Measurements from ENCODE around the gene GRAMD2A. TPM values are rescaled to one million over a fixed set of nuclear protein-coding genes. Genes with fewer than 3 reads are reported as not detected.
A peak's percentile ranks its signal among the peaks of the same experiment; 100 is the strongest.

The GRAMD2A gene
- total and polyA plus RNA-seq, 10 of the 15 experiments (the other 5 are each of a cell fraction or from before 2014, with no cell fraction given), result 0.02 to 0.35 TPM; not detected in 8

DNA sequence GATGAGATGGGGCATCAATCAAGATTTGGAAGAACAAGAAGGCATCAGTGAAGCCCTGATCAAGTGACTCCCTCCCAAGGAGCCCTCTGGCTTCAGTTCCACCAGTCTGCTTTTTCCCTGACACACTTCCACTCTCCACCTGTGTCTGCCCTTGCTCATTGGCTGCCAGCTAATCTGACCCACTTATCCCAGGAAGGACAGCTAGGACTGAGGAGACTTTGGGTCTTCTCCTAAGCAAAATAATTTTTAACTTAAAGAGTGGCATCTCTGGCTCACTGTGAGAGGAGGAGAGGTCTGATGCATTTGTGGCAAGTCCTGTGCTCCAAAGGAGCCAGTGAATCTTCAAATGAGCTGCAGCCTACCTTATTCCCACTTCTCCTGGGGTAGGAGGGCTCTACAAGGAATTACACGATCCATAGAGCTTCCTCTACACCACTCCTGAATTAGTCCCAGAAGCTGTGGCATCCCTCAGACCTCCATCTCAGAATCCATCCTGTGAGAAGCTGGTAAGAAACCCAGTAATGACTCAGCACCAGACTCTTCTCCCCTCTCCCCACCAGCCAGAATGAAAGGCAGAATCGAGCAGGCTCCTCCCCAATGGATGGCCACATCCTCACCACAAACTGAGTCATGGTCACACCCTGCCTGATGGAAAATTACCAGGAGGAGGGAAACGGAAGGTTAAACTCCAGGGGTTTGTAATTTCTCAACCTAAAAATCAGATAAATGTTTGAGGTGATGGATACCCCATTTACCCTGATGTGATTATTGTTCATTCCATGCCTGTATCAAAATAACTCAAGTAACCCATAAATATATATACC is 39.7 kb upstream of the GRAMD2A start (continued):
- TF ChIP-seq, protein P1, sequence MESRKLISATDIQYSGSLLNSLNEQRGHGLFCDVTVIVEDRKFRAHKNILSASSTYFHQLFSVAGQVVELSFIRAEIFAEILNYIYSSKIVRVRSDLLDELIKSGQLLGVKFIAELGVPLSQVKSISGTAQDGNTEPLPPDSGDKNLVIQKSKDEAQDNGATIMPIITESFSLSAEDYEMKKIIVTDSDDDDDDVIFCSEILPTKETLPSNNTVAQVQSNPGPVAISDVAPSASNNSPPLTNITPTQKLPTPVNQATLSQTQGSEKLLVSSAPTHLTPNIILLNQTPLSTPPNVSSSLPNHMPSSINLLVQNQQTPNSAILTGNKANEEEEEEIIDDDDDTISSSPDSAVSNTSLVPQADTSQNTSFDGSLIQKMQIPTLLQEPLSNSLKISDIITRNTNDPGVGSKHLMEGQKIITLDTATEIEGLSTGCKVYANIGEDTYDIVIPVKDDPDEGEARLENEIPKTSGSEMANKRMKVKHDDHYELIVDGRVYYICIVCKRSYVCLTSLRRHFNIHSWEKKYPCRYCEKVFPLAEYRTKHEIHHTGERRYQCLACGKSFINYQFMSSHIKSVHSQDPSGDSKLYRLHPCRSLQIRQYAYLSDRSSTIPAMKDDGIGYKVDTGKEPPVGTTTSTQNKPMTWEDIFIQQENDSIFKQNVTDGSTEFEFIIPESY (IDR thresholded peaks at IDR 0.05), result no peak
- no peak for TF ChIP-seq RAD51 (IDR thresholded peaks at IDR 0.05)
- TF ChIP-seq TAF1 (IDR thresholded peaks at IDR 0.05; ENCODE audit: borderline replicate concordance, low read depth, low read length), result 0 out of 2 replicates have a peak, but pooled peaks have one; percentile 52
- 0 out of 2 replicates have a peak, but pooled peaks have one; percentile 10 for TF ChIP-seq IRF4 (IDR thresholded peaks at IDR 0.05; ENCODE audit: low read depth, low read length)
- TF ChIP-seq EED (IDR thresholded peaks at IDR 0.05; ENCODE audit: low read depth), result peak; percentile 94
- TF ChIP-seq, protein P2, sequence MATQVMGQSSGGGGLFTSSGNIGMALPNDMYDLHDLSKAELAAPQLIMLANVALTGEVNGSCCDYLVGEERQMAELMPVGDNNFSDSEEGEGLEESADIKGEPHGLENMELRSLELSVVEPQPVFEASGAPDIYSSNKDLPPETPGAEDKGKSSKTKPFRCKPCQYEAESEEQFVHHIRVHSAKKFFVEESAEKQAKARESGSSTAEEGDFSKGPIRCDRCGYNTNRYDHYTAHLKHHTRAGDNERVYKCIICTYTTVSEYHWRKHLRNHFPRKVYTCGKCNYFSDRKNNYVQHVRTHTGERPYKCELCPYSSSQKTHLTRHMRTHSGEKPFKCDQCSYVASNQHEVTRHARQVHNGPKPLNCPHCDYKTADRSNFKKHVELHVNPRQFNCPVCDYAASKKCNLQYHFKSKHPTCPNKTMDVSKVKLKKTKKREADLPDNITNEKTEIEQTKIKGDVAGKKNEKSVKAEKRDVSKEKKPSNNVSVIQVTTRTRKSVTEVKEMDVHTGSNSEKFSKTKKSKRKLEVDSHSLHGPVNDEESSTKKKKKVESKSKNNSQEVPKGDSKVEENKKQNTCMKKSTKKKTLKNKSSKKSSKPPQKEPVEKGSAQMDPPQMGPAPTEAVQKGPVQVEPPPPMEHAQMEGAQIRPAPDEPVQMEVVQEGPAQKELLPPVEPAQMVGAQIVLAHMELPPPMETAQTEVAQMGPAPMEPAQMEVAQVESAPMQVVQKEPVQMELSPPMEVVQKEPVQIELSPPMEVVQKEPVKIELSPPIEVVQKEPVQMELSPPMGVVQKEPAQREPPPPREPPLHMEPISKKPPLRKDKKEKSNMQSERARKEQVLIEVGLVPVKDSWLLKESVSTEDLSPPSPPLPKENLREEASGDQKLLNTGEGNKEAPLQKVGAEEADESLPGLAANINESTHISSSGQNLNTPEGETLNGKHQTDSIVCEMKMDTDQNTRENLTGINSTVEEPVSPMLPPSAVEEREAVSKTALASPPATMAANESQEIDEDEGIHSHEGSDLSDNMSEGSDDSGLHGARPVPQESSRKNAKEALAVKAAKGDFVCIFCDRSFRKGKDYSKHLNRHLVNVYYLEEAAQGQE (IDR thresholded peaks at IDR 0.05; ENCODE audit: low read depth, low read length), result no peak
- no peak for TF ChIP-seq HDGF (IDR thresholded peaks at IDR 0.05)
- no peak for TF ChIP-seq CBX5 (IDR thresholded peaks at IDR 0.05; ENCODE audit: low read depth)
- no peak for TF ChIP-seq HCFC1 (IDR thresholded peaks at IDR 0.05; ENCODE audit: low read length)
- TF ChIP-seq, protein P3, sequence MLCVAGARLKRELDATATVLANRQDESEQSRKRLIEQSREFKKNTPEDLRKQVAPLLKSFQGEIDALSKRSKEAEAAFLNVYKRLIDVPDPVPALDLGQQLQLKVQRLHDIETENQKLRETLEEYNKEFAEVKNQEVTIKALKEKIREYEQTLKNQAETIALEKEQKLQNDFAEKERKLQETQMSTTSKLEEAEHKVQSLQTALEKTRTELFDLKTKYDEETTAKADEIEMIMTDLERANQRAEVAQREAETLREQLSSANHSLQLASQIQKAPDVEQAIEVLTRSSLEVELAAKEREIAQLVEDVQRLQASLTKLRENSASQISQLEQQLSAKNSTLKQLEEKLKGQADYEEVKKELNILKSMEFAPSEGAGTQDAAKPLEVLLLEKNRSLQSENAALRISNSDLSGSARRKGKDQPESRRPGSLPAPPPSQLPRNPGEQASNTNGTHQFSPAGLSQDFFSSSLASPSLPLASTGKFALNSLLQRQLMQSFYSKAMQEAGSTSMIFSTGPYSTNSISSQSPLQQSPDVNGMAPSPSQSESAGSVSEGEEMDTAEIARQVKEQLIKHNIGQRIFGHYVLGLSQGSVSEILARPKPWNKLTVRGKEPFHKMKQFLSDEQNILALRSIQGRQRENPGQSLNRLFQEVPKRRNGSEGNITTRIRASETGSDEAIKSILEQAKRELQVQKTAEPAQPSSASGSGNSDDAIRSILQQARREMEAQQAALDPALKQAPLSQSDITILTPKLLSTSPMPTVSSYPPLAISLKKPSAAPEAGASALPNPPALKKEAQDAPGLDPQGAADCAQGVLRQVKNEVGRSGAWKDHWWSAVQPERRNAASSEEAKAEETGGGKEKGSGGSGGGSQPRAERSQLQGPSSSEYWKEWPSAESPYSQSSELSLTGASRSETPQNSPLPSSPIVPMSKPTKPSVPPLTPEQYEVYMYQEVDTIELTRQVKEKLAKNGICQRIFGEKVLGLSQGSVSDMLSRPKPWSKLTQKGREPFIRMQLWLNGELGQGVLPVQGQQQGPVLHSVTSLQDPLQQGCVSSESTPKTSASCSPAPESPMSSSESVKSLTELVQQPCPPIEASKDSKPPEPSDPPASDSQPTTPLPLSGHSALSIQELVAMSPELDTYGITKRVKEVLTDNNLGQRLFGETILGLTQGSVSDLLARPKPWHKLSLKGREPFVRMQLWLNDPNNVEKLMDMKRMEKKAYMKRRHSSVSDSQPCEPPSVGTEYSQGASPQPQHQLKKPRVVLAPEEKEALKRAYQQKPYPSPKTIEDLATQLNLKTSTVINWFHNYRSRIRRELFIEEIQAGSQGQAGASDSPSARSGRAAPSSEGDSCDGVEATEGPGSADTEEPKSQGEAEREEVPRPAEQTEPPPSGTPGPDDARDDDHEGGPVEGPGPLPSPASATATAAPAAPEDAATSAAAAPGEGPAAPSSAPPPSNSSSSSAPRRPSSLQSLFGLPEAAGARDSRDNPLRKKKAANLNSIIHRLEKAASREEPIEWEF (IDR thresholded peaks at IDR 0.05; ENCODE audit: insufficient replicate concordance, low read depth, low read length), result no peak
- TF ChIP-seq NFYA (IDR thresholded peaks at IDR 0.05; ENCODE audit: borderline replicate concordance, low read depth, low read length), result no peak
- TF ChIP-seq, protein P4, sequence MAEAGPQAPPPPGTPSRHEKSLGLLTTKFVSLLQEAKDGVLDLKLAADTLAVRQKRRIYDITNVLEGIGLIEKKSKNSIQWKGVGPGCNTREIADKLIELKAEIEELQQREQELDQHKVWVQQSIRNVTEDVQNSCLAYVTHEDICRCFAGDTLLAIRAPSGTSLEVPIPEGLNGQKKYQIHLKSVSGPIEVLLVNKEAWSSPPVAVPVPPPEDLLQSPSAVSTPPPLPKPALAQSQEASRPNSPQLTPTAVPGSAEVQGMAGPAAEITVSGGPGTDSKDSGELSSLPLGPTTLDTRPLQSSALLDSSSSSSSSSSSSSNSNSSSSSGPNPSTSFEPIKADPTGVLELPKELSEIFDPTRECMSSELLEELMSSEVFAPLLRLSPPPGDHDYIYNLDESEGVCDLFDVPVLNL (IDR thresholded peaks at IDR 0.05; ENCODE audit: low read depth, low read length), result no peak
- no peak for TF ChIP-seq CHD4 (IDR thresholded peaks at IDR 0.05)
- TF ChIP-seq SIX5 (IDR thresholded peaks at IDR 0.05; ENCODE audit: low read depth, low read length, severe bottlenecking), result no peak
- TF ChIP-seq MYB (IDR thresholded peaks at IDR 0.05; ENCODE audit: borderline replicate concordance, low read depth, low read length), result no peak
- TF ChIP-seq ZNF207 (IDR thresholded peaks at IDR 0.05; ENCODE audit: borderline replicate concordance), result no peak
- TF ChIP-seq, protein P5, sequence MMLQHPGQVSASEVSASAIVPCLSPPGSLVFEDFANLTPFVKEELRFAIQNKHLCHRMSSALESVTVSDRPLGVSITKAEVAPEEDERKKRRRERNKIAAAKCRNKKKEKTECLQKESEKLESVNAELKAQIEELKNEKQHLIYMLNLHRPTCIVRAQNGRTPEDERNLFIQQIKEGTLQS (IDR thresholded peaks at IDR 0.05; ENCODE audit: borderline replicate concordance, extremely low read depth, low read depth, low read length), result no peak
